ENCODE data around the gene KIRREL3. TPM values are rescaled to one million over a fixed set of nuclear protein-coding genes. Genes with fewer than 3 reads are reported as not detected.

The KIRREL3 gene
- total and polyA plus RNA-seq, 2 donors (not counting 3 experiments of a cell fraction or from before 2014, with no cell fraction given) = not detected

DNA sequence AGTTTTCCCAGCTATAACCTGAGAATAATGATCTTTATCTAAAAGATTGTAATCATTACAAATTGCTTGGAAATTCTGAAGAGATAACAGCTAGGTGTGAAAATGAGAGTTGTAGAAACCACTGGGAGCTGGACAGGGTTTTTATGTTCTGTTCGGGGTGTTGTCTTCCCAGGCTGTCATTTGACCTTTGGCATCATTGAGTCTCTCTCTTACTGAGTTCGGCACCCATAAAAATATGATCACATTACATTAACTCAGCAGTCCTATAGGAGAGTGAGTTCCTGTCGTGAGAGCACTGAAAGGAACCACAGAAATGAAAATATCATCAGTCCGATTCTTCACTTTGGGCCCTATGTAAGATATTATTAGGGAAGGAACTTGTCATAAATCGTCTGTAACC lies 29.3 kb downstream of the KIRREL3 start:
- TF ChIP-seq POLR2A (IDR thresholded peaks at IDR 0.05; ENCODE audit: low read depth, low read length) = no peak
- TF ChIP-seq EZH2 (IDR thresholded peaks at IDR 0.05; ENCODE audit: borderline replicate concordance, low read depth, low read length, severe bottlenecking) = no peak
- TF ChIP-seq POLR2AphosphoS5 (IDR thresholded peaks at IDR 0.05; ENCODE audit: insufficient read depth, low read depth, low read length) = no peak
- no peak for TF ChIP-seq MYC (IDR thresholded peaks at IDR 0.05; ENCODE audit: low read depth, low read length)
- TF ChIP-seq, protein P1, sequence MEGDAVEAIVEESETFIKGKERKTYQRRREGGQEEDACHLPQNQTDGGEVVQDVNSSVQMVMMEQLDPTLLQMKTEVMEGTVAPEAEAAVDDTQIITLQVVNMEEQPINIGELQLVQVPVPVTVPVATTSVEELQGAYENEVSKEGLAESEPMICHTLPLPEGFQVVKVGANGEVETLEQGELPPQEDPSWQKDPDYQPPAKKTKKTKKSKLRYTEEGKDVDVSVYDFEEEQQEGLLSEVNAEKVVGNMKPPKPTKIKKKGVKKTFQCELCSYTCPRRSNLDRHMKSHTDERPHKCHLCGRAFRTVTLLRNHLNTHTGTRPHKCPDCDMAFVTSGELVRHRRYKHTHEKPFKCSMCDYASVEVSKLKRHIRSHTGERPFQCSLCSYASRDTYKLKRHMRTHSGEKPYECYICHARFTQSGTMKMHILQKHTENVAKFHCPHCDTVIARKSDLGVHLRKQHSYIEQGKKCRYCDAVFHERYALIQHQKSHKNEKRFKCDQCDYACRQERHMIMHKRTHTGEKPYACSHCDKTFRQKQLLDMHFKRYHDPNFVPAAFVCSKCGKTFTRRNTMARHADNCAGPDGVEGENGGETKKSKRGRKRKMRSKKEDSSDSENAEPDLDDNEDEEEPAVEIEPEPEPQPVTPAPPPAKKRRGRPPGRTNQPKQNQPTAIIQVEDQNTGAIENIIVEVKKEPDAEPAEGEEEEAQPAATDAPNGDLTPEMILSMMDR (IDR thresholded peaks at IDR 0.05; ENCODE audit: extremely low read depth in 1 of 2, insufficient read depth in 1 of 2, low read depth in 1 of 2, low read length in 2 of 2) = no peak
- TF ChIP-seq, protein P2, sequence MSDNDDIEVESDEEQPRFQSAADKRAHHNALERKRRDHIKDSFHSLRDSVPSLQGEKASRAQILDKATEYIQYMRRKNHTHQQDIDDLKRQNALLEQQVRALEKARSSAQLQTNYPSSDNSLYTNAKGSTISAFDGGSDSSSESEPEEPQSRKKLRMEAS (IDR thresholded peaks at IDR 0.05; ENCODE audit: insufficient read depth, insufficient read length) = no peak
- no peak for TF ChIP-seq GATA2 (IDR thresholded peaks at IDR 0.05; ENCODE audit: insufficient read depth, insufficient read length, low read depth, low read length)
- TF ChIP-seq FOS (IDR thresholded peaks at IDR 0.05; ENCODE audit: borderline replicate concordance, insufficient read depth, low read length) = no peak
- TF ChIP-seq JUN (IDR thresholded peaks at IDR 0.05; ENCODE audit: borderline replicate concordance, insufficient read depth, insufficient read length, low read depth) = no peak
- no peaks in the 10 kb centered on the region for H3K79me2 ChIP-seq (ENCODE audit: control insufficient read depth, insufficient read depth, low read length)
- no peaks in the 10 kb centered on the region for H3K4me1 ChIP-seq (ENCODE audit: control insufficient read depth, extremely low read depth, insufficient read depth, low read length)
- H3K4me3 ChIP-seq (replicated peaks in 1 of 3; ENCODE audit: insufficient read depth in 1 of 3, low read depth in 1 of 3, low read length in 3 of 3) = no peak overlapping the region
- dilution Hi-C loops (cut with MboI; ENCODE audit: extremely low pct_ligation_motif_present, low sequenced_read_pairs) = no loop called here
- BruUV-seq (replicated peaks) = no TSS peak
- ChIA-PET CTCF (no interaction called here), POLR2A (no interaction called here)
- H3K36me3 ChIP-seq (ENCODE audit: control insufficient read depth in 2 of 2, extremely low read depth in 1 of 2, insufficient read depth in 2 of 2, low read length in 2 of 2) = no peaks in the 10 kb centered on the region
- intact Hi-C loops (cut with micrococcal nuclease) = no loop called here
- H3K27ac ChIP-seq (ENCODE audit: insufficient read depth, low read depth, low read length) = no peak overlapping the region
- no peak overlapping the region for H3K9ac ChIP-seq (replicated peaks; ENCODE audit: extremely low read depth, insufficient read depth, low read length)
- no peaks in the 10 kb centered on the region for H3K27me3 ChIP-seq (ENCODE audit: control insufficient read depth in 2 of 2, insufficient read depth in 2 of 2, low read length in 2 of 2)
- no peaks in the 10 kb centered on the region for H4K20me1 ChIP-seq (replicated peaks; ENCODE audit: control insufficient read depth, extremely low read depth, insufficient read depth, low read length)
- FAIRE-seq (no peak), DNase-seq (ENCODE audit: low read depth, low spot score) (no peak)
- no peaks in the 10 kb centered on the region for H3K9me1 ChIP-seq (replicated peaks; ENCODE audit: control insufficient read depth, extremely low read depth, insufficient read depth, low read length)
- H3K9me3 ChIP-seq (replicated peaks; ENCODE audit: control insufficient read depth, insufficient read depth, low read length) = no peaks in the 10 kb centered on the region
- H3K4me2 ChIP-seq (ENCODE audit: insufficient read depth, low read length) = no peak overlapping the region
- no peak overlapping the region for H2AFZ ChIP-seq (ENCODE audit: low read depth, low read length)

Measured in endothelial cell of umbilical vein (primary cell).